ENCODE data around the gene RAX2.

GRCh38 chr19:3723110-3723488, 48.9 kb downstream of the RAX2 start:
- no peak for TF ChIP-seq CTCF (IDR thresholded peaks at IDR 0.05; ENCODE audit: low read depth, low read length)
- TF ChIP-seq MYC (IDR thresholded peaks at IDR 0.05; ENCODE audit: low read depth, low read length): no peak
- TF ChIP-seq MAX (IDR thresholded peaks at IDR 0.05; ENCODE audit: low read depth, low read length): no peak
- no peak for TF ChIP-seq POLR2A (IDR thresholded peaks at IDR 0.05; ENCODE audit: extremely low read depth, insufficient read length)

All from NB4 (cell line).